Measurements from ENCODE around the gene MAD1L1.

DNA sequence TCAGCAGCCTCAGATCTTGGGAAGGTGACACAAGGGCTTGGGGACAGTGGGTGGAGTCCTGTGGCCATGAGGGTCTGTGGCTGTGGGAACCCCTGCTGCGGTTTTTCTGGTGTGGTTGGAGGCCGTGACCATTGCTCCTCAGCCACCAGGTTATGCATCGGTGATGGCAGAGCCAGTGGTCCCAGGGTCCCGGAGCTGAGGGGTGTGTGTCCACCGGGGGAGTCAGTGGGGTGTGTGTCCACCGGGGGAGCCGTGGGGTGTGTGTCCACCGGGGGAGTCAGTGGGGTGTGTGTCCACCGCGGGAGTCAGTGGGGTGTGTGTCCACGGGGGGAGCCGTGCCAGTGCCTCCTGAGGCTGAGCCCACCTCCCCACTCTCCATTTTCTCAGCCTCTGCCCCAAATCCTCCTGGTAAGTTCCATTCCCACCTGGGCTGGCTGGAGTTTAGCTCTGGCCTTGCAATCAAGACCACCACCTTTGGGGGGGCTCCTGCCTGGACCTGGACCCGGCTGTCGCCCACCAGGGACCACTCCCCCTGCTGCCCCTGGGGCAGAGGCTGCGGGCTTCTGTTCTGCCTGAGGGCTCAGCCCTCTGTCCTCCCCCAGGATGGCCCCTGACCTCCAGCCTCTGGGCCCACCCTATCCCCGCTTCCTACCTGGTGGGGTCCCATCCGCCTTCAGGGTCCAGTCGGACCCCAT is 419.2 kb downstream of the MAD1L1 start:
- TF ChIP-seq CTCF (conservative IDR thresholded peaks at IDR 0.05) (no peak), EZH2 (IDR thresholded peaks at IDR 0.05; ENCODE audit: low read depth) (no peak)

Data from PC-9 (cell line).